Tibial nerve (tissue), 3 donors: ENCODE data around the gene QRSL1.

Experiments
- CTCF ChIP-seq, 5 experiments: fragments of 200-600 bp in 3 of 5; fragments of 450-650 bp in 2 of 5; sonication (generic) in 3 of 5; IDR thresholded peaks; one replicate each; pipeline ENCODE4 v1.5.1; 2016 to 2019; ENCODE audit warnings: antibody characterized with exemption in 5 of 5, mild to moderate bottlenecking in 3 of 5, moderate library complexity in 2 of 5
- POLR2A ChIP-seq, 2 donors: fragments of 450-650 bp; IDR thresholded peaks; one replicate each; pipeline ENCODE4 v1.6.1; 2017; ENCODE audit warnings: antibody characterized with exemption in 2 of 2, mild to moderate bottlenecking in 2 of 2, moderate library complexity in 2 of 2

- no peak for TF ChIP-seq CTCF (IDR thresholded peaks at IDR 0.05)
- TF ChIP-seq POLR2A (IDR thresholded peaks at IDR 0.05) = no peak
Observed at GRCh38 chr6:106609699-106610098, 19.7 kb upstream of the QRSL1 start.
